OCI-LY1 (cell line): ENCODE data around the gene ZNF850.

Experiments
- H2AFZ ChIP-seq: fragments of 200-600 bp; sonication (generic), shearing (Covaris generic); 2 replicates; pipeline ENCODE4 v1.6.0; 2014; ENCODE audit warnings: antibody characterized with exemption, mild to moderate bottlenecking, low read length
- H3F3A ChIP-seq: fragments of 200-600 bp; sonication (generic), shearing (Covaris generic); 2 replicates; pipeline ENCODE4 v1.6.0; 2014; ENCODE audit warnings: mild to moderate bottlenecking, antibody characterized with exemption, low read length, moderate library complexity; ENCODE audit not compliant: insufficient read depth
- H3K27ac ChIP-seq: fragments of 200-600 bp; sonication (generic); 2 replicates; pipeline ENCODE4 v1.5.1; 2014; ENCODE audit warnings: low read length, mixed run types, mild to moderate bottlenecking, low read depth; ENCODE audit not compliant: poor library complexity, severe bottlenecking
- H3K27me3 ChIP-seq: fragments of 200-600 bp; sonication (generic); 2 replicates; pipeline ENCODE4 v1.6.0; 2014; ENCODE audit warnings: antibody characterized with exemption, mild to moderate bottlenecking, low read length, moderate library complexity; ENCODE audit not compliant: insufficient read depth
- H3K36me3 ChIP-seq: fragments of 200-600 bp; sonication (generic); 2 replicates; pipeline ENCODE4 v1.6.1; 2014; ENCODE audit warnings: mild to moderate bottlenecking, antibody characterized with exemption, low read length, moderate library complexity, mixed read lengths; ENCODE audit not compliant: insufficient read depth
- H3K4me1 ChIP-seq: fragments of 200-600 bp; sonication (generic); 2 replicates; pipeline ENCODE4 v1.5.1; 2014; ENCODE audit warnings: mild to moderate bottlenecking, low read length, moderate library complexity; ENCODE audit not compliant: insufficient read depth, severe bottlenecking
- H3K4me2 ChIP-seq: fragments of 200-600 bp; sonication (generic), shearing (Covaris generic); 2 replicates; pipeline ENCODE4 v1.6.1; 2014; ENCODE audit warnings: low read length
- H3K4me3 ChIP-seq: fragments of 200-600 bp; sonication (generic); 2 replicates; pipeline ENCODE4 v1.5.1; 2014; ENCODE audit warnings: low read length, low read depth, mild to moderate bottlenecking, mixed read lengths; ENCODE audit not compliant: poor library complexity, severe bottlenecking
- H3K79me2 ChIP-seq: fragments of 200-600 bp; shearing (Covaris generic); 2 replicates; pipeline ENCODE4 v1.6.1; 2016; ENCODE audit warnings: mixed run types, low read length, mixed read lengths; ENCODE audit not compliant: insufficient read depth
- H3K9ac ChIP-seq: fragments of 200-600 bp; sonication (generic), shearing (Covaris generic); 2 replicates; pipeline ENCODE4 v1.6.1; 2014; ENCODE audit warnings: mild to moderate bottlenecking, low read length, mixed read lengths
- H3K9me2 ChIP-seq: fragments of 200-600 bp; sonication (generic), shearing (Covaris generic); 2 replicates; pipeline ENCODE4 v1.6.1; 2014; ENCODE audit warnings: low read depth, mild to moderate bottlenecking, low read length, mixed read lengths
- H3K9me3 ChIP-seq: fragments of 200-600 bp; shearing (Covaris generic); 2 replicates; pipeline ENCODE4 v1.6.1; 2014; ENCODE audit warnings: low read length, mixed read lengths
- H4K20me1 ChIP-seq: fragments of 200-600 bp; sonication (generic), shearing (Covaris generic); 2 replicates; pipeline ENCODE4 v1.6.0; 2016; ENCODE audit warnings: mild to moderate bottlenecking, low read length; ENCODE audit not compliant: insufficient read depth
- EZH2 ChIP-seq: fragments of 200-600 bp; sonication (generic), shearing (Covaris generic); IDR thresholded peaks from 2 replicates; pipeline ENCODE4 v1.8.0; 2017; ENCODE audit warnings: borderline replicate concordance, mixed run types, mild to moderate bottlenecking, antibody characterized with exemption, low read length, moderate library complexity, mixed read lengths
- TF ChIP-seq, protein P1 (sequence below): fragments of 200-600 bp; sonication (generic), shearing (Covaris generic); IDR thresholded peaks from 2 replicates; pipeline ENCODE4 v1.5.1; 2017; ENCODE audit warnings: mild to moderate bottlenecking, antibody characterized with exemption, low read length, moderate library complexity, mixed read lengths

The ZNF850 gene

GRCh38 chr19:36772311-36773222 lies at the start of gene ZNF850:
ZNF850 (minus strand) TSS chr19:36772807; CDS start chr19:36762606, 10,201 bp downstream.
- Histone ChIP-seq H3K9ac (peak within 1 kb of the TSS; percentile 96), H3K4me2 (peak within 1 kb of the TSS; percentile 93), H3K79me2 (no peaks in the 10 kb centered on the region), H3K27me3 (no peaks in the 10 kb centered on the region), H3K9me3 (peaks cover 20% of the 10 kb centered on the region), H3K27ac (peak within 1 kb of the TSS; percentile 64), H3K36me3 (peaks cover 9% of the 10 kb centered on the region; the same call in 1 of the 2 replicates), H2AFZ (peak within 1 kb of the TSS; percentile 98), H3K9me2 (no peaks in the 10 kb centered on the region), H3K4me1 (peaks cover 11% of the 10 kb centered on the region), H3K4me3 (peak within 1 kb of the TSS; percentile 87), H4K20me1 (no peaks in the 10 kb centered on the region), H3F3A (no peaks in the 10 kb centered on the region)
- TF ChIP-seq, protein P1, sequence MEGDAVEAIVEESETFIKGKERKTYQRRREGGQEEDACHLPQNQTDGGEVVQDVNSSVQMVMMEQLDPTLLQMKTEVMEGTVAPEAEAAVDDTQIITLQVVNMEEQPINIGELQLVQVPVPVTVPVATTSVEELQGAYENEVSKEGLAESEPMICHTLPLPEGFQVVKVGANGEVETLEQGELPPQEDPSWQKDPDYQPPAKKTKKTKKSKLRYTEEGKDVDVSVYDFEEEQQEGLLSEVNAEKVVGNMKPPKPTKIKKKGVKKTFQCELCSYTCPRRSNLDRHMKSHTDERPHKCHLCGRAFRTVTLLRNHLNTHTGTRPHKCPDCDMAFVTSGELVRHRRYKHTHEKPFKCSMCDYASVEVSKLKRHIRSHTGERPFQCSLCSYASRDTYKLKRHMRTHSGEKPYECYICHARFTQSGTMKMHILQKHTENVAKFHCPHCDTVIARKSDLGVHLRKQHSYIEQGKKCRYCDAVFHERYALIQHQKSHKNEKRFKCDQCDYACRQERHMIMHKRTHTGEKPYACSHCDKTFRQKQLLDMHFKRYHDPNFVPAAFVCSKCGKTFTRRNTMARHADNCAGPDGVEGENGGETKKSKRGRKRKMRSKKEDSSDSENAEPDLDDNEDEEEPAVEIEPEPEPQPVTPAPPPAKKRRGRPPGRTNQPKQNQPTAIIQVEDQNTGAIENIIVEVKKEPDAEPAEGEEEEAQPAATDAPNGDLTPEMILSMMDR, result no peak
- TF ChIP-seq EZH2, result no peak

DNA sequence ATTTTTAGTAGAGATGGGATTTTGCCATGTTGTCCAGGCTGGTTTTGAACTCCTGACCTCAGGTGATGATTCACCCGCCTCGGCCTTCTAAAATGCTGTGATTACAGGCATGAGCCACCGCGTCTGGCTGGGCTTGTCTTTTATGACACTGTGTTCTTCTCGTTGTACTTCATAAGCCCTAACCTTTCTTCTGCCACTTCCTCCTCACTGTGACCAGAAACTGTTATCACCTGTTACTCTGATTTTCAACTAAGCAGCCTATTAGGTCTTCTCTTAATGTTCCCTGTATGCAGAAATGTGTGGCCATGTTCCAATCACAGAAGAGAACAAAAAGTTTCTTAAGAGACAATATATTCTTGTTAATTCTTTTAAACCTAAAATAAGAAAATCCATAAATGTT lies 49.2 kb upstream of the ZNF850 start:
- no peaks in the 10 kb centered on the region for H3K4me1 ChIP-seq
- no peak overlapping the region for H3K9ac ChIP-seq
- H4K20me1 ChIP-seq, result no peaks in the 10 kb centered on the region
- H3K27ac ChIP-seq, result no peak overlapping the region
- TF ChIP-seq, protein P1, result no peak
- no peak for TF ChIP-seq EZH2
- no peaks in the 10 kb centered on the region for H3K9me2 ChIP-seq
- H3K27me3 ChIP-seq, result no peaks in the 10 kb centered on the region
- H3K79me2 ChIP-seq, result no peaks in the 10 kb centered on the region
- H3K36me3 ChIP-seq, result peaks cover 57% of the 10 kb centered on the region
- H3K4me2 ChIP-seq, result no peak overlapping the region
- H3F3A ChIP-seq, result no peaks in the 10 kb centered on the region
- H3K9me3 ChIP-seq, result peaks cover 53% of the 10 kb centered on the region
- H2AFZ ChIP-seq, result no peak overlapping the region
- no peak overlapping the region for H3K4me3 ChIP-seq

- Histone ChIP-seq H4K20me1 (no peaks in the 10 kb centered on the region), H3K4me3 (no peak overlapping the region), H3K4me2 (no peak overlapping the region), H3K9me3 (peaks cover 48% of the 10 kb centered on the region), H3F3A (no peaks in the 10 kb centered on the region), H3K9ac (no peak overlapping the region), H3K36me3 (peaks cover 48% of the 10 kb centered on the region), H3K27ac (no peak overlapping the region), H3K9me2 (no peaks in the 10 kb centered on the region), H3K27me3 (no peaks in the 10 kb centered on the region), H3K4me1 (no peaks in the 10 kb centered on the region), H2AFZ (no peak overlapping the region), H3K79me2 (no peaks in the 10 kb centered on the region)
- TF ChIP-seq, protein P1, result no peak
- no peak for TF ChIP-seq EZH2
Observed at GRCh38 chr19:36819130-36819630, 46.6 kb upstream of the ZNF850 start.
